Upper lobe of right lung (tissue), 1 donor: ENCODE data around the gene LAMA2. TPM values are rescaled to one million over a fixed set of nuclear protein-coding genes. Genes with fewer than 3 reads are reported as not detected.

ENCODE experiments used
- ATAC-seq: fragments of 200-7000 bp; cut with Tn5 transposase; one replicate; pipeline ENCODE4 v1.9.1; 2020; ENCODE audit warnings: mild to moderate bottlenecking, moderate library complexity
- DNase-seq: peaks from one replicate; pipeline ENCODE4 v3.0.0-alpha.2; 2020
- H3K27ac ChIP-seq: fragments of 200-600 bp; one replicate; pipeline ENCODE4 v1.8.0; 2022
- H3K27me3 ChIP-seq: fragments of 200-600 bp; one replicate; pipeline ENCODE4 v1.8.0; 2022; ENCODE audit warnings: mild to moderate bottlenecking
- H3K36me3 ChIP-seq: fragments of 200-600 bp; one replicate; pipeline ENCODE4 v1.8.0; 2022
- H3K4me1 ChIP-seq: fragments of 200-600 bp; one replicate; pipeline ENCODE4 v1.8.0; 2022
- H3K4me3 ChIP-seq: fragments of 200-600 bp; one replicate; pipeline ENCODE4 v1.8.0; 2022; ENCODE audit warnings: mild to moderate bottlenecking
- H3K9me3 ChIP-seq: fragments of 200-600 bp; one replicate; pipeline ENCODE4 v1.8.0; 2022
- CTCF ChIP-seq: fragments of 200-600 bp; IDR thresholded peaks from one replicate; pipeline ENCODE4 v1.8.0; 2022; ENCODE audit warnings: antibody characterized with exemption
- intact Hi-C: fragments of 100-400 bp; cut with DNase I; formaldehyde crosslinking; loops from one replicate; pipeline ENCODE4 v1.11.0; 2022
- total RNA-seq: library from RNA; stranded (reverse); fragmentation: NEBNext Ultra II Directional; extraction: Animal tissue kit (Norgen Biotek cat#: 25700); gene quantifications from one replicate; pipeline ENCODE4 v1.2.1, GENCODE V29; 2021
- donor health status: DM: no; HTN: yes; CAD: no; lungs with severe emphysema.

Gene LAMA2
- total RNA-seq, 1 donor from 2014 or later: 42.1 TPM

DNA sequence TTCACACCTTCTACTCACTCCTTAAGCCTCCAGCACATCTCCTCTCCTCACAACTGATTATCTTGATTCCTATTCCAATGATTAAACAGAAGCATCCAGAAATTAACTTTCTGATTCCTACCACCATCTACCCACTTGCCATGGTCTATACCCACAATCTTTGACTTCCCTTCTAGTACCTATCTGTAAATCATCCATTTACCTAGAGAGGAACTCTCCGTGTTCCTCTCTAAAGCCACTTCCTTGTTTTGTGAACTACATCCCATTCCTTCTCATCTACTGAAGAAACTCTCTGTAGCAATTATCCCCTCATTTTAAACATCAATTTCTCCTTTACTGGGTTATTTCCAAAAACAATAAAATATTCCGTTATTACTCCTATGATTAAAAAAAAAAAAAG, 659.8 kb downstream of the LAMA2 start:
- intact Hi-C loops: no loop called here
- no peak for TF ChIP-seq CTCF
- H3K9me3 ChIP-seq: no peaks in the 10 kb centered on the region
- H3K4me1 ChIP-seq: no peaks in the 10 kb centered on the region
- H3K27ac ChIP-seq: no peak overlapping the region
- no peak for ATAC-seq
- no peaks in the 10 kb centered on the region for H3K36me3 ChIP-seq
- no peak for DNase-seq
- no peak overlapping the region for H3K4me3 ChIP-seq
- H3K27me3 ChIP-seq: no peaks in the 10 kb centered on the region

DNA sequence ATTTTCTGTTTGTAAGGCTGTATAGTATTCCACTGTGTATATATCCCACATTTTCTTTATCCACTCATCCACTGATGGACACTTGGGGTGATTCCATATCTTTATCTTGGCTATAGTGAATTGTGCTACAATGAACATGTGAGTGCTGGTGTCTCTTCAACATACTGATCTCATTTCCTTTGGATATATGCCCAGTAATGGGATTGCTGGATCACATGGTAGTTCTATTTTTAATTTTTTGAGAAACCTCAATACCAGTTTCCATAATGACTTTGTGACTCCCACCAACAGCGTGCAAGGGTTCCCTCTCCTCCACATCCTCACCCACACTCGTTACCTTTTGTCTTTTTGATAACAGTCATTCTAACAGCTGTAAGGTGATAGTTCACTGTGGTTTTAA, 661.0 kb downstream of the LAMA2 start:
- Histone ChIP-seq H3K27me3 (no peaks in the 10 kb centered on the region), H3K36me3 (no peaks in the 10 kb centered on the region), H3K4me3 (no peak overlapping the region), H3K9me3 (no peaks in the 10 kb centered on the region), H3K27ac (no peak overlapping the region), H3K4me1 (no peaks in the 10 kb centered on the region)
- DNase-seq (no peak), ATAC-seq (no peak)
- no peak for TF ChIP-seq CTCF
- intact Hi-C loops: no loop called here

DNA sequence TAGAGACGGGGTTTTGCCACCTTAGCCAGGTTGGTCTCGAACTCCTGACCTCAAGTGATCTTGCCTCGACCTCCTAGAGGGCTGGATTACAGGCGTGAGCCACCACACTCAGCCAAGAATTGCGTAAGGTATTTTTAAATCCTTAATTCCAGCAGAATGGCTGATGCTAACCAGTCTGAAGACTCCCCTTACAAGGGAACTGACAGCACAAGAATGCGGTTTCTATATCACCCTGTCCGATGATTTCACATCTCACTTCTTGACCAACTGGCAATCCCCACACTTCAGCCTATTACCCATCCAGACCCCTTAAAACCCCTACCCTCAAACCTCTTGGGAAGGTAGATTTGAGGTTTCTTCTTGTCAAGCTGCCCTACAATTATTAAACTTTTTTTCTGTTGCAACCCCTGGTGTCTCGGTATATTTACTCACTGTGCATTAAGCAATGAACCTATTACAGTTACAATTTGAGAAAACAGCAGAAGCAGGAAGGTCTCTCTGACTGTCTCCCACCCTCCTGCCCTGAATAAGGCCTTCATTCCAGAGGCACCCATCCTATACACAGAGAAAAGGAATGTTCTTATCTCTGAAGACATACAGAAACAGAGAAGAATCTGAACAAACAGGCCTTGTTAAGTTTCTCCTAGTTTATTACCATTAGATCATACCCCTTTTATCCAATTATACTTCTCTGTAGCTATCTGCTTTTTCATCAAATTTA, 662.1 kb downstream of the LAMA2 start:
- DNase-seq: no peak
- ATAC-seq: no peak
- H3K4me3 ChIP-seq: no peak overlapping the region
- H3K36me3 ChIP-seq: no peaks in the 10 kb centered on the region
- no peaks in the 10 kb centered on the region for H3K27me3 ChIP-seq
- no peaks in the 10 kb centered on the region for H3K9me3 ChIP-seq
- no peak overlapping the region for H3K27ac ChIP-seq
- no peak for TF ChIP-seq CTCF
- H3K4me1 ChIP-seq: no peaks in the 10 kb centered on the region
- intact Hi-C loops: no loop called here

DNA sequence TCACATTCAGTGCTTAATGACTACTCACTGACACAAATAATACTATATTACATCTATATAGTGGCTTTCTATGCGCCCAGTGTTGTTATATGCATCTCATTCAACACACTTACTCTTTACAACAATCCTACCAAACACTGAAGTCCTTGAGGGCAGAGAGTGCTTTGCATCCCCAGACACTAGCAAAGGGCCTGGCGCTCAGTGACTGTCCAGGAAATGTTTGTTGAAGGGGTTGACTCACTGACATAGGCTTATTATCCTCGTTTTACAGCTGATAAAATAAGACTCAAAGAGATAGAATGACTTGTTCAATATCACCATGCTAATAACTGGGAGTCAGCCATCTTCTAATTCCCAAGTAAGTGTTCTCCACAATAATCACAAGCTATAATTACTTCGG, 663.8 kb downstream of the LAMA2 start:
- H3K9me3 ChIP-seq: no peaks in the 10 kb centered on the region
- no peaks in the 10 kb centered on the region for H3K27me3 ChIP-seq
- H3K4me3 ChIP-seq: no peak overlapping the region
- no peak overlapping the region for H3K27ac ChIP-seq
- intact Hi-C loops: no loop called here
- H3K36me3 ChIP-seq: no peaks in the 10 kb centered on the region
- DNase-seq (no peak), ATAC-seq (no peak)
- no peaks in the 10 kb centered on the region for H3K4me1 ChIP-seq
- TF ChIP-seq CTCF: no peak

GRCh38 chr6:129551486-129551885, 668.5 kb downstream of the LAMA2 start:
- intact Hi-C loops: no loop called here

More at GRCh38 chr6:129551486-129551885, 668.5 kb downstream of the LAMA2 start:
- no peaks in the 10 kb centered on the region for H3K36me3 ChIP-seq
- DNase-seq (no peak), ATAC-seq (no peak)
- H3K4me3 ChIP-seq: no peak overlapping the region
- H3K27me3 ChIP-seq: no peaks in the 10 kb centered on the region
- H3K4me1 ChIP-seq: no peaks in the 10 kb centered on the region
- H3K9me3 ChIP-seq: no peaks in the 10 kb centered on the region
- TF ChIP-seq CTCF: no peak
- H3K27ac ChIP-seq: no peak overlapping the region
